Breast epithelium (tissue), 4 donors: ENCODE data around the gene FNDC3B. TPM values are rescaled to one million over a fixed set of nuclear protein-coding genes. Genes with fewer than 3 reads are reported as not detected.
"Not testable (repeated sequence)": the region's sequence is repeated elsewhere in the genome, so short reads cannot be mapped to it uniquely, and the experiment has no call there.

Source experiments
- DNase-seq, 2 donors: peaks; one replicate each; pipeline ENCODE4 v3.0.0-alpha.2; 2019; ENCODE audit warnings: low spot score in 2 of 2
- H3K27ac ChIP-seq, 2 donors: fragments of 200-600 bp; sonication (generic) in 1 of 2; one replicate each; pipeline ENCODE4 v1.5.1; 2016 to 2019; ENCODE audit warnings: mild to moderate bottlenecking in 1 of 2
- H3K27me3 ChIP-seq, 2 donors: fragments of 200-600 bp; sonication (generic) in 1 of 2; one replicate each; pipeline versions ENCODE4 v1.5.1 to v1.6.0; 2017 to 2019; ENCODE audit warnings: control low read depth in 1 of 2, mild to moderate bottlenecking in 1 of 2
- H3K36me3 ChIP-seq: fragments of 200-600 bp; one replicate; pipeline ENCODE4 v1.5.1; 2019
- H3K4me1 ChIP-seq, 2 donors: fragments of 200-600 bp; sonication (generic); one replicate each; pipeline ENCODE4 v1.5.1; 2016 to 2019; ENCODE audit warnings: control low read depth in 1 of 2
- H3K4me3 ChIP-seq, 3 donors: fragments of 200-600 bp; sonication (generic); 1 replicate in 2 of 3; 2 replicates in 1 of 3; pipeline ENCODE4 v1.5.1; 2016 to 2019; ENCODE audit warnings: mild to moderate bottlenecking in 3 of 3, moderate library complexity in 2 of 3
- H3K9me3 ChIP-seq, 2 donors: fragments of 200-600 bp; sonication (generic) in 1 of 2; one replicate each; pipeline ENCODE4 v1.5.1; 2016 to 2019; ENCODE audit warnings: control low read depth in 1 of 2
- POLR2A ChIP-seq: fragments of 450-650 bp; IDR thresholded peaks from one replicate; pipeline ENCODE4 v1.6.1; 2016; ENCODE audit warnings: antibody characterized with exemption, mild to moderate bottlenecking, moderate library complexity
- POLR2AphosphoS5 ChIP-seq, 3 donors: sonication (generic); formaldehyde crosslinking; IDR thresholded peaks; one replicate each; pipeline ENCODE4 v1.6.1; 2017; ENCODE audit warnings: antibody characterized with exemption in 3 of 3
- intact Hi-C: fragments of 100-400 bp; cut with DNase I; formaldehyde crosslinking; loops from one replicate; pipeline ENCODE4 v1.15.1; 2023; ENCODE audit warnings: low total_unique reads
- total RNA-seq, 3 donors: library from RNA; depleted of rRNA; stranded (reverse); fragments of >200 nt; gene quantifications; one replicate each; pipeline ENCODE4 v1.1.0, GENCODE V29; 2016
- TF ChIP-seq, protein P1 (sequence below), 3 donors: fragments of 450-650 bp; IDR thresholded peaks; one replicate each; pipeline ENCODE4 v1.5.1; 2016 to 2017; ENCODE audit warnings: antibody characterized with exemption in 3 of 3, mild to moderate bottlenecking in 3 of 3, moderate library complexity in 3 of 3

FNDC3B gene
- 100 to 1,000 TPM; 131 to 172 (median 149) TPM for total RNA-seq

DNA sequence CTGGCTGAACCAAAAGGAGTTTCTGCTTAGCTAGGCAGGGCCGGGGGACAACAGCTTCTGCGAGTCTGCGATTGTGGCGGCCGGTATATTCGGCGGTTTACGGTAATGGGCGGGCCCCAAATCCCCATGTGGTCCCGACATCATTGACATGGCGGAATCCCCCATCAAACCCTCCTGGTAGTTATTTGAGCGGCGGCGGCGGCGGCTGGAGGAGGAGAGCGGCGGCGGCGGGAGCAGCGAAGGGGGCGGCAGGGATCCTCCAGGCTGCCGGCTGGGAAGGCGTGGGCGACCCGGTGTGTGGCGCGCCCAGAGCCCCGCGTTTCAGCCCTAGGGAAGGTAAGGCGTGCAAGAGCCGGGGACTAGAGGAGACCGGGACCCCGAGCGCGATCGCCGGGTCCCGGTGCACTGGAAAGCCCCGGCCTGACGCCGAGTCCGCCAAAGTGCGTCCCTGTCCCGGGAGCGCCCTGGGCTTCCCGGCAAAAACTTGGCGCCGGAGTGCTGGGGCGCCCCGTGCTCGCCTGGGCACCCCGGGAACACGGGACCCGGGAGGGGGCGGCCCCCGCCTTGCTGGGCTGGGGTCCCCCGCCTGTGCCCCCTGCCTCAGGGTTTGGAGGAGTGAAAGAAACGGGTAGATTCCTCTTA lies at the start of gene FNDC3B:
TSS of gene FNDC3B (plus strand) at position 143 of the 642 bp plus-strand sequence. CDS start 72,902 bp downstream, outside the sequence.
- Histone ChIP-seq H3K36me3 (no peaks in the 10 kb centered on the region), H3K27me3 (no peaks in the 10 kb centered on the region), H3K27ac (peak within 1 kb of the TSS; percentile 96 to 100), H3K9me3 (no peaks in the 10 kb centered on the region), H3K4me3 (peak within 1 kb of the TSS; percentile 84 to 99 (median 98)), H3K4me1 (no peaks in the 10 kb centered on the region)
- DNase-seq = peak; percentile 91
- intact Hi-C loops = loop anchor here (10.0 kb wide), 1 partner anchor 115 kb away; no protein-coding TSS in a partner anchor
- TF ChIP-seq POLR2A (peak; percentile 85), POLR2AphosphoS5 (IDR thresholded peaks at IDR 0.05) (peak; percentile 85 to 90 (median 89))
- TF ChIP-seq, protein P1, sequence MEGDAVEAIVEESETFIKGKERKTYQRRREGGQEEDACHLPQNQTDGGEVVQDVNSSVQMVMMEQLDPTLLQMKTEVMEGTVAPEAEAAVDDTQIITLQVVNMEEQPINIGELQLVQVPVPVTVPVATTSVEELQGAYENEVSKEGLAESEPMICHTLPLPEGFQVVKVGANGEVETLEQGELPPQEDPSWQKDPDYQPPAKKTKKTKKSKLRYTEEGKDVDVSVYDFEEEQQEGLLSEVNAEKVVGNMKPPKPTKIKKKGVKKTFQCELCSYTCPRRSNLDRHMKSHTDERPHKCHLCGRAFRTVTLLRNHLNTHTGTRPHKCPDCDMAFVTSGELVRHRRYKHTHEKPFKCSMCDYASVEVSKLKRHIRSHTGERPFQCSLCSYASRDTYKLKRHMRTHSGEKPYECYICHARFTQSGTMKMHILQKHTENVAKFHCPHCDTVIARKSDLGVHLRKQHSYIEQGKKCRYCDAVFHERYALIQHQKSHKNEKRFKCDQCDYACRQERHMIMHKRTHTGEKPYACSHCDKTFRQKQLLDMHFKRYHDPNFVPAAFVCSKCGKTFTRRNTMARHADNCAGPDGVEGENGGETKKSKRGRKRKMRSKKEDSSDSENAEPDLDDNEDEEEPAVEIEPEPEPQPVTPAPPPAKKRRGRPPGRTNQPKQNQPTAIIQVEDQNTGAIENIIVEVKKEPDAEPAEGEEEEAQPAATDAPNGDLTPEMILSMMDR (IDR thresholded peaks at IDR 0.05) = no peak

DNA sequence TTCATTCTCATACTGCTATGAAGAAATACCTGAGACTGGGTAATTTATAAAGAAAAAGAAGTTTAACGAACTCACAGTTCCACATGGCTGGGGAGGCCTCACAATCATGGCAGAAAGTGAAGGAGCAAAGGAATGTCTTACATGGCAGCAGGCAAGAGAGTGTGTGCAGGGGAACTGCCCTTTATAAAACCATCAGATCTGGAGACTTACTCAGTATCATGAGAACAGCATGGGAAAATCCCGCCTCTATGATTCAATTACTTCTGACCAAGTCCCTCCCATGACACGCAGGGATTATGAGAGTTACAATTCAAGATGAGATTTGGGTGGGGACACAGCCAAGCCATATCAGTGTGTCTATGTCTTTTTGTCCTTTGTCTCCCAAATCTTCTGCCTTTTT lies 49.1 kb upstream of the FNDC3B start:
- H3K36me3 ChIP-seq, H3K27me3 ChIP-seq, H3K27ac ChIP-seq, H3K4me1 ChIP-seq, H3K9me3 ChIP-seq, H3K4me3 ChIP-seq, DNase-seq, intact Hi-C loops: not testable (repeated sequence)

DNA sequence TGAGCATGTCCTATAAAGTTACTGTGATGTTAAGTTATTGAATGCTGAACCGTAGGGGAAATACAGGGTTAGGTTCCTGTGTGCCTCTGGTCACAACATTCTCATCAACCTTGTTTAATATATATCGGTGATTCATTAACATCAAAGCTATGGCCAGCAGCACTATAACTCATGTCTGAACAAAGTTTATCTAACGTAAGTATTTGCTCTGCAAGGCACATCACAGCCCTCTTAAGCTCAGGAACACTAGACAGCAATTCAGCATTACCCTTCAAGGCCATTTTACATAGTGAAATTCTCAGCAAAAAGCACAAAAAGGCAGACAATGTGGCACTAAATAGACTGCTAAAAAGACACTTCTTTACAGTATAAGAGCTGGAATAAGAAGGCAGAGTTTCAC lies 48.2 kb upstream of the FNDC3B start:
- H3K36me3 ChIP-seq = peaks cover 4% of the 10 kb centered on the region
- DNase-seq = no peak
- H3K4me1 ChIP-seq = no peaks in the 10 kb centered on the region
- intact Hi-C loops = no loop called here
- H3K27me3 ChIP-seq = no peaks in the 10 kb centered on the region
- H3K9me3 ChIP-seq = no peaks in the 10 kb centered on the region
- TF ChIP-seq POLR2A (no peak), POLR2AphosphoS5 (IDR thresholded peaks at IDR 0.05) (no peak)
- TF ChIP-seq, protein P1 (IDR thresholded peaks at IDR 0.05) = no peak
- H3K27ac ChIP-seq = no peak overlapping the region
- H3K4me3 ChIP-seq = no peak overlapping the region

DNA sequence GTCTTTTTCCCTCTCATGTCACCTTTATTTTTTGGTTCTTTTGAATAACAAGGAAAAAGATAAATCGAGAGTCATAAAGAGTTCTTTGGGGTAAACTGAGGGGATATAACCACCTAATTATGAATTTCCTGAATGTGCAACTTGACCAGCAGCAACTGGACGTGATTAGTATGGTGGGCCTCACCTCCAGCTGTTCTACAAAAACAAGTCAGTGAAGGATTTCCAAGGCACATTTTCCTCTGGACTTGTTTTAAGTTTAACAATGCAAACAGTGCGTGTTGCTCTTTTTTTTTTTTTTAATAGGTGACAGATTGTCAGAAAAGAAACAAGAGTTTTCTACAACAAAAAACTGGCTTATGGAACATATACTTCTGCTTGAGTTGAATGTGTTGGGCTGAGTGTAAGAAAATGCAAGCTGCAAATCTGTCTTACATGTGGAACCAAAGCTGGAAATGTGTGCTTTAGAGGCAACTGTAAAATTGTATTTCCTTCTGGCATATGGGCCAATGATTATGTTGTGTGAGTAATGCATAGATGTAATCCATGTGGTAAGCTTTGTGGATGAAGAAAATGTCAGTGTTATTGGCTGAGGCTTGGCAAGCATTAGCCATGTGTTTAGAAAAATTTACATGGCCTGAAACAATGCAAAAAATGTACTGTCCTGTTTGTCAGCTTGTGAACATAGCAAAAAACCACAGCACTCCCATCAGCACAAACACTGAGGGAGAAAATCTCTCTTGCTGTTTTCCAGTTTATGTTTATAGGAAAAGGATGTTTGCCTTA lies 44.5 kb upstream of the FNDC3B start:
- Histone ChIP-seq H3K4me1 (no peaks in the 10 kb centered on the region), H3K4me3 (no peak overlapping the region), H3K27me3 (no peaks in the 10 kb centered on the region), H3K27ac (no peak overlapping the region), H3K9me3 (no peaks in the 10 kb centered on the region), H3K36me3 (no peaks in the 10 kb centered on the region)
- TF ChIP-seq POLR2AphosphoS5 (IDR thresholded peaks at IDR 0.05) (no peak), POLR2A (no peak)
- TF ChIP-seq, protein P1 (IDR thresholded peaks at IDR 0.05) = no peak
- intact Hi-C loops = no loop called here
- DNase-seq = no peak

DNA sequence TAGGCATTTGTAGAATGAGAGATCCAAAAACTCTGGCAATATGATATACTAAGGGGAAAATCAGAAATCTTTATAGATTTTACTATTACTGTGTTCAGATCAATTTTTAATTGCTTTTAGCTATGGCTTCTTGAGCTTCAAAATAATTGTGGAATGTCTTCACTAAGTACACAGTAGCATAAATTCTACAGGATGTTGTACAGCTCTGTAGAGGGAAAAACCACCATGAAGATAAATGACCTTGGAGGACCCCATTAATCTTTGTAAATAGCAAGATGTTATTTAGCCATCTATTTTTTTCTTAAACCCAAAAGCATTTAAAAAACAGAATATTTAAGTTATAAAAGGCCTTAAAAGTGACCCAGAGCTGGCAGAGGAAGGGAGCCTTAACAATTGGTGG lies 43.9 kb upstream of the FNDC3B start:
- Histone ChIP-seq H3K27me3 (no peaks in the 10 kb centered on the region), H3K36me3 (no peaks in the 10 kb centered on the region), H3K4me3 (no peak overlapping the region), H3K27ac (no peak overlapping the region), H3K4me1 (no peaks in the 10 kb centered on the region), H3K9me3 (no peaks in the 10 kb centered on the region)
- TF ChIP-seq POLR2AphosphoS5 (IDR thresholded peaks at IDR 0.05) (no peak), POLR2A (no peak)
- TF ChIP-seq, protein P1 (IDR thresholded peaks at IDR 0.05) = no peak
- intact Hi-C loops = no loop called here
- DNase-seq = no peak
